GM12891 (cell line): ENCODE measurements around the gene CCR5AS.
"Not testable (repeated sequence)": the region's sequence is repeated elsewhere in the genome, so short reads cannot be mapped to it uniquely, and the experiment has no call there.

Experiments used
- DNase-seq: peaks from one replicate; pipeline ENCODE4 v3.0.0; 2011; ENCODE audit warnings: low spot score; ENCODE audit not compliant: insufficient read length
- FAIRE-seq: peaks from 2 replicates; lab custom pipeline; 2011; peaks lifted over from hg19 to GRCh38; lab: Jason Lieb, UNC
- PAX5 ChIP-seq: IDR thresholded peaks from 2 replicates; pipeline ENCODE4 v1.6.1; 2011; ENCODE audit warnings: low read length, moderate library complexity, mild to moderate bottlenecking; ENCODE audit not compliant: insufficient read depth, severe bottlenecking
- POLR2A ChIP-seq: IDR thresholded peaks from 2 replicates; pipeline ENCODE4 v1.6.1; 2011; ENCODE audit warnings: low read depth, low read length, control low read depth
- POLR2AphosphoS5 ChIP-seq: IDR thresholded peaks from 2 replicates; pipeline ENCODE4 v1.6.1; 2011; ENCODE audit warnings: low read depth, low read length, control low read depth
- POU2F2 ChIP-seq: IDR thresholded peaks from 2 replicates; pipeline ENCODE4 v1.6.1; 2011; ENCODE audit warnings: low read depth, mild to moderate bottlenecking, control low read depth, low read length, moderate library complexity
- SPI1 ChIP-seq: IDR thresholded peaks from 2 replicates; pipeline ENCODE4 v1.6.1; 2011; ENCODE audit warnings: low read depth, low read length, control low read depth
- TAF1 ChIP-seq: IDR thresholded peaks from 2 replicates; pipeline ENCODE4 v1.6.1; 2011; ENCODE audit warnings: low read depth, low read length, control low read depth

Gene CCR5AS

DNA sequence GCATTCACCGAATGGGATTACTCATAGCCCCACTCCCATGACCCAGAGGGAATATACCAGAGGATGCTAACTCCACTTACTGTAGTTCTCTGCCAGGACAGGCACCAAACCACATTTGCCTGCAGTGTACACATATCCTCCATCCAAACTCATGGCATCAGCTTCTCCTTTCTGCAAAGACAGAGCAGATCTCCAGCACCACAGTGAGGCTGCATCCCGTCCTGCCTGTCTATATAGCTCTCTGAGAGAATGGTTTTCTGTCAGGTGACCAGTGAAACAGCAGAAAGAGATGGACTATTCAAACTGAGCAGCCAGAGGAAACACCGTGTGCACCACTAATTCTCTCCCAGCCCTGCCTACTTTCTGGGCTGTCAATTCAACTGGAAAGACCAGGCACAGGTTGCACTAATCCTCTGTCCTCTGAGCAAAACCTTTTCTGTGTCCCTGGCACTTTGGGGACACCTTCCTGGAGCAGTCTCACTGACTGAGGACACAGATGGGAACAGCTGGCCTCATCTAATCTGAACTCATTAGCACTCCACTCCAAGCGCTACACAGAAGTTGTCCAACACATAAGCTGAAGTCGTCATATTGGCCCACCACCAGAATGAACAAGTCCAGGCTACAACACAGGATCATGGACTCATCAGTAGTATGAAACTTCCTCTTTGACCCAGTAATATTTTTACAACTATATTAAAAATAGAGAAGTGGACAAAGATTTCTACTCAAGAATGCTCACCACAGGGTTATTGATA lies 40.5 kb upstream of the CCR5AS start:
- FAIRE-seq, result no peak
- no peak for DNase-seq

DNA sequence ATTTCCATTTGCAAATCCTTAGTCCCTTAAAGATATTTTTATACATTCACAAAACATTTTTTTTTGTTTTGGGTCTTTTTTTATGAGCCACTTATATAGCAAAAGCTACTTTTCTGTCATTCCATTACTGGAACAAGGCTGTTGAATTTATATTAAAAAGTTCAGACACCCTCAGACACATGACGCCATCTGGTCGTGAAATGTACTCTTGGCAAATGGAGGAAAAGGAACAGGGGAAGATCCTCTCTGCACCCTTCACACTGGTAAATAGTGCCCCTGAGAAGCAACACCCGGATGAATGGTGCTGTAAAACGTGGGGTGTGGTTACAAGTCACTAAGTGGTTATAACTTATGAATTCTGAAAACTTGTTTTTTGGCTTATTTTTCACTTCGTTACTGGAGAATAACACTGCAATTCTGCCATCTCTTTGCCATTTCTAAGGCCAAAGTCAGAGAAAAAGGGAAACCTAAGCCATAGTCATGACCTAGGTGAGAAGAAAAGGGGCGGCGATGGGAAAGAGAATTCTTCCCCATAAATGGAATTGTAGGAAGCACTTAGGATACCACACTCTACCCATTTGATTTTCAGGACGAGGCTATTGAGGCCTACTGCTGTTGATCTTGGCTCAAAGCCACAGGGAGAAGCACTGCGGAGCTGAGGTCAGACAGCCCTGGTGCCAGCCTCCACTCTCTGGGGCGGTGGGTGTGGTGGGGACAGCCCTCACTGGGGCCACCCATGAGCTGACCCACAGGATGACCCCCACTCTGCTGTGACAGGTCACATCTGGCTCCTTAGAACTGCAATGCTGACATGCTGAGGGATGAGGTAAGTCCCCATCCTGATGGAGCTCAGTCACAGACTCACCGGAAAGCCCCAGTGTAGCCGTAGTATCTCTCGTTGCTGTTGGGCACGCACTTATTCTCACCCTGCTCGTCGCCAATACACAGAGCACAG lies 36.0 kb upstream of the CCR5AS start:
- no peak for TF ChIP-seq TAF1
- TF ChIP-seq POU2F2, result no peak
- TF ChIP-seq PAX5, result no peak
- no peak for TF ChIP-seq POLR2AphosphoS5
- TF ChIP-seq SPI1, result no peak
- no peak for TF ChIP-seq POLR2A
- FAIRE-seq, result no peak
- no peak for DNase-seq

More for the DNA sequence above, 40.5 kb upstream of the CCR5AS start:
- TF ChIP-seq SPI1 (no peak), POU2F2 (no peak), PAX5 (no peak), POLR2A (no peak), POLR2AphosphoS5 (no peak), TAF1 (no peak)

DNA sequence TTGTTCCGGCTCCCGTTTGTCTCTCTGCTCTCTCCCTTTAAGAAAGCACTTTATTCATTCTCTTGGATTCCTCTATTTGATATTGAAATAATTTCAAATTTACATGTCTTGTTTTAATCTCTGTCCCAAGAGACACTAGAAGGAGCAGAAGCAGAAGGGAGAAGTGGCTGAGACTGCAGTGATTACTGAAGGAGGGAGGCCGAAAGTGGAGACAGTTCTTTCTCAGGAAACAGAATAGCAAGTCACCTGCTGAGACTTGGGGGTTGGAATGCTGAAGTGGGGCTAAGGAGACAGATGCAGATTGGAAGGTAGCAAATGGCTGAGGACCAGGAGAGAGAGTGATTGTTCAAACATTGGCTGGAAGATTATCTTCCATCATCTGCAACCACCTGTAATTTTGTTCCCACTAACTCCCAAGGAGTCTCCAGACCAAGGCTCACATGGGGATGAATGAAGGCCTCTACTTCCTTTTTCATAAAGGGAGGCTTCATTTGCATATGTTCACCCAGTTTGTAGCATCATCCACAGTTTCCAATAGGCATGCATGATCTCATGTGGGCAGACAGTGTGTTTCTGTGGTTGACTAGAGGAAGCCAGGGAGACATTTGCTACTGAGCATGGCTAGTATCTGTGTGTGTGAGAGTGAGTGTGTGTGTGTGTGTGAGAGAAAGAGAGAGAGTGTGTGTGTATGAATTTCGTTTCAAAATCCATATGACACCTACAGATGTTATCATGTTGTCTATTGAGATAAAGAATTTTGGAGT lies 33.8 kb upstream of the CCR5AS start:
- DNase-seq, result peak; percentile 40
- TF ChIP-seq POU2F2 (peak; percentile 89), POLR2A (no peak)
- peak; percentile 97 for FAIRE-seq

DNA sequence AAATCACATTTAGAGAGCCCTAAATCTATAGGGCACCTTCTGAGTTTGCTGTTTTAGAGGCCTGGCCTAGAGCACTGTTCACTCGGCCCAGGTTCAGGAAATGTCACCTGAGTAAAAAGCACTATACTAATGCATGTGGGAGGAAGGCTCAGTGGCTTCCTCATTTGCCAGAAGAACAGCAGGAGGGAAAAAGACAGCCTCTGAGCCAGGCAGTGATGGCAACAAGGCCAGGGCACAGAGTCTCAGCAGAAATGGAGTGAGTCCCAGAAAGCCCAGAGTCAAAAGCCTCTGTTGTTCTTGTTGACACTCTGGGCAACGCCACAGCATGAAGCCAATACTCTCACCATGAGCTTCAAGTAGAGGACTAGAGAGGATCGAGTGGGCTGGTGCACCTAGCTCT lies 32.0 kb upstream of the CCR5AS start:
- FAIRE-seq, result no peak
- TF ChIP-seq SPI1 (peak; percentile 24; the same call in 1 of the 2 replicates), POLR2AphosphoS5 (no peak)

DNA sequence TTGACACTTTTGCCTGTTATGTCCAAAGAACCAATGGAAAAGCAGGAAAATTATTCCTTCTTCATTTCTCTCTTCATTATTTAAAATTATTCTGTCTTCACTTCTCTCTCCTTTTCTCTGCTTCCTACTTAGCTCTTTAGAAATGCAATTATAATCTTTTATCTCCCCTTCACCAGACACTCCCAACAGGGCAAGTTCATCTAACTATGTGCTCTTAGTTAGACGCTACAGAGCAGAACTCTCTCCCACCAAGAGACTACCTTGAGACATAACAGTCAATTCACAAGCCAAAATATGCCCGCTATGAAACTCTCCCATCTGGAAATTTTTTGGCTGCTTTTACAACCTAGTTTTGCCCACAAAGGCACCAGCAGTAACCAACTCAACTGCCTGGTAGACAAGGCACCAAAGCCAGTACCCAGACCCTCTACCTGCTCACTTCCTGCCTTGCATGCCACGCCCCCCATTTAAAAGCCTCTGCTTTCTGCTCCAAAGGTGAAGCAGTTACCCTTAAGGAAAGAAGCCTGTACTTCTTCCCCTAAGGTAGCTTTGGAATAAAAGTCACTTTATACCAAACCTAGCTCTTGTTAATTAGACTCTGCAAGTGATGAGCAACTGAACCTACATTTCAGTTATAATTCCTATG lies 28.3 kb upstream of the CCR5AS start:
- TF ChIP-seq POLR2AphosphoS5, result no peak
- no peak for TF ChIP-seq TAF1
- no peak for FAIRE-seq
- no peak for DNase-seq

More for the DNA sequence above, 32.0 kb upstream of the CCR5AS start:
- no peak for DNase-seq

DNA sequence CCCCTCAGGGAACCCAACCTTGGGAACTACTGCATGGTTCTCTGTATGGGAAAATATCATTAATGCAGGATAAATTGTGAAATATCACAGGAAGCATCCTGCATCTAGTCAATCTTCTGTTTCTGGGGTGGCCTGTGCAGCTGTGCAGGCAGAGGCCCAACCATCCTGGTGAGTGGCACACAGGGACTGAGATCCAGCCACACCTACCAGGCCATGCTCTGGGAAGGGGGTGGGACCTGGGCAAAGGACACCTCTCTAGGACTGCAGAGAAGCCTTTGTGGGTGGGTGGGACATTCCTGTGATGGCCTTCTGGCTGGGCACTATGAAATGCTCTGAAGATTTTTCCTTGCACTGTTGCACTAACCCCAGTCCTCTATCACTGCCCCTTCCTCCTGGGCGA lies 27.0 kb upstream of the CCR5AS start:
- FAIRE-seq, result no peak

DNA sequence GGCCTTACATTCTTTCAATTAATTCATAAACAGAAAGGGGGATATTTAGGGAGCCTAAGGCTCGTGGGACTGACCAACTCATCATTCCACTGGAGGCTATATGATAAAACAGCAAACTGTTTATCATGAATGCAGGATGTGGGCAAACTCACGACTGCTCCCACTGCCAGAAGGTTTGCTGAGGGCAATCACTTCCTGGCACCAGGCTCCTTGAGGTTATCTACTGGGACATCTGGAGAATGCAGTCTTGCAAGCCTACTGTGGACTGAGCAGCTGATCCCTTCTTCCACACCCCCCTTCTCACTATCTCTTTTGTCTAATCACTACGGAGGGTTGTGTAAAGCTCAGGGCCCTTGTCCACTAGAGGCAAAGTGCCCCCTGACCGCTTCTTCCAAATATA lies 26.3 kb upstream of the CCR5AS start:
- not testable (repeated sequence) for DNase-seq, FAIRE-seq

More for the DNA sequence above, 27.0 kb upstream of the CCR5AS start:
- no peak for DNase-seq
- no peak for TF ChIP-seq POLR2AphosphoS5
- no peak for TF ChIP-seq POLR2A
- TF ChIP-seq TAF1, result no peak
- no peak for TF ChIP-seq PAX5
- TF ChIP-seq SPI1, result no peak
- TF ChIP-seq POU2F2, result no peak

DNA sequence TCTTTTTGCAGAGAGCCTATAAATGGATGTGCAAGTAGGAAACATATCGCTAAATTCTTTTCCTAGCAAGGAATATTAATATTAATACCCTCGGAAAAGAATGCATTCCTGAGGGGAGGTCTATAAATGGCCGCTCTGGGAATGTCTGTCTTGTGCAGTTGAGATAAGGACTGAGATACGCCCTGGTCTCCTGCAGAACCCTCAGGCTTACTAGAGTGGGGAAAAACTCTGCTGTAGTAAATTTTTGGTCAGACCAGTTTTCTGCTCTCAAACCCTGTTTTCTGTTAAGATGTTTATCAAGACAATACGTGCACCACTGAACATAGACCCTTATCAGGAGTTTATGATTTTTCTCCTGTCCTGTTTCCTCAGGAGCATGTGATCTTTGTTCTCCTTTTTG lies 25.0 kb upstream of the CCR5AS start:
- not testable (repeated sequence) for FAIRE-seq, DNase-seq

DNA sequence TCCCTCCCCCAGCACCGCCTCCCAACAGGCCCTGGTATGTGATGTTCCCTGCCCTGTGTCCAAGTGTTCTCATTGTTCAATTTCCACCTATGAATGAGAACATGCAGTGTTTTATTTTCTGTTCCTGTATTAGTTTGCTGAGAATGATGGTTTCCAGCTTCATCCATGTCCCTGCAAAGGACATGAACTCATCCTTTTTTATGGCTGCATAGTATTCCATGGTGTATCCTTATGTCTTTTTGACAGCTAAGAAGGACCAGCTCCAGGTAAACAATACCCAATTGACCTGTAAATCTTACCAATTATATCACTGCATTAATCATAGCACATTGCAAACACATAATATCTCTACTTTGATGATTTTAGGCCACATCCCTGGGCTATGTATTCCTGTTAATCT lies 24.0 kb upstream of the CCR5AS start:
- not testable (repeated sequence) for DNase-seq, FAIRE-seq

DNA sequence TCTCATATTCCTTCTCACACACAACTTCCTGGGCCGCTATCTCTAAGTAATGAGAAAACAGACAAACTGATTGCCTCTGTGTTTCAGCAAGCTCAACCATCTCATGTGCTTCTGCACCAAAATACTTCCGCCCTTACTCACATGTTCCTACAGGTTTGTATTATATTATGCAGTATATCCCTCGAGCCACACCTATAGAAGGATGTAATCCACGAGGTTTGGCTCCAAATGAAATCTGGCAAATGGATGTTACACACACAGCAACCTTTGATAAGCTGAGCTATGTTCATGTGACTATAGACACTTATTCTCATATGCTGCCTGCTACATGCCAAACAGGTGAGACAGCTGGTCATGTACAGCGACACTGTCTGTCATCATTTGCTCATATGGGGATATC lies 22.8 kb upstream of the CCR5AS start:
- TF ChIP-seq POU2F2 (no peak), PAX5 (no peak), SPI1 (no peak), TAF1 (no peak)
- no peak for FAIRE-seq
- no peak for DNase-seq

DNA sequence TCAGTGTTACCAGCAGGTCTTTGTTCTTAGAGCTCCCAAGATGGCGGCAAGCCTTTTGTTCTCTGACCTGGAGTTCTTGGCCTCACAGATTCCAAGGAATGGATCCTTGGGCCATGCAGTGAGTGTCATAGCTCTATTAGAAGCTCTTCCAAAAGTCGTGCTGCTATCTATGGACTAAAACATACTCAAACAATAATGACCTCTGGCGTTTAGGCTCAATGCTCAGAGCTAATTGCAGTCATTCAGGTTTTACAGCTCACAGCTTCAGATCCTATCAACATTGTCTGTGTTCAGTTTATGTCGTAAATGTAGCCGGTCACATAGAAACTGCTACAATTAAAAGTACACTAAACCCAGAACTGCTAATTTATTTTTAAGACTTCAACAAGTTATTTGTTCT lies 22.4 kb upstream of the CCR5AS start:
- DNase-seq, result no peak
- no peak for FAIRE-seq
- TF ChIP-seq POLR2AphosphoS5 (no peak), SPI1 (no peak), TAF1 (no peak), POU2F2 (no peak)
